HG03159 (cell line): ENCODE data around the gene VSTM2L.

ENCODE experiments used
- ATAC-seq: cut with Tn5 transposase; IDR thresholded peaks from one replicate; pipeline ENCODE4 v1.9.1; 2021; ENCODE audit warnings: mild to moderate bottlenecking, moderate library complexity; ENCODE audit not compliant: unreplicated experiment

The VSTM2L gene

DNA sequence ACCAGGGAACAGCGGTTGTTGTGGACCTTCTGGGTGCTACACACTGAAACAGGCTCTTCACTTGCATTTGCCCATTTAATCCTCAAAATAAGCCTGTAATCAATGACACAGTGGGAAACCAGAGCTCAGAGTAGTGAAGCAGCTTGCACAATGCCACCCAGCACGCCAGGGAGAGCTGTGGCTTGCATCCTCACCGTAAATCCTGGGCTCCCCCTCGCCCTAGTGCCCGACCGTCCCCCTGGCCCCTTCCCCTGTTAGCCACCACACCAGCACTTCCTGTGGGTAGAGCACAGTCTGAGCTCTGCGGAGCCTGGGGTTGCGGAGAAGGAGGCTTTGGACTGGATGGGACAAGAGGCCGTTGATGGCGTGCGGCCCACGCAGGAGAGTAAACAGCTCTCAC, 14.5 kb downstream of the VSTM2L start:
- no peak for ATAC-seq

DNA sequence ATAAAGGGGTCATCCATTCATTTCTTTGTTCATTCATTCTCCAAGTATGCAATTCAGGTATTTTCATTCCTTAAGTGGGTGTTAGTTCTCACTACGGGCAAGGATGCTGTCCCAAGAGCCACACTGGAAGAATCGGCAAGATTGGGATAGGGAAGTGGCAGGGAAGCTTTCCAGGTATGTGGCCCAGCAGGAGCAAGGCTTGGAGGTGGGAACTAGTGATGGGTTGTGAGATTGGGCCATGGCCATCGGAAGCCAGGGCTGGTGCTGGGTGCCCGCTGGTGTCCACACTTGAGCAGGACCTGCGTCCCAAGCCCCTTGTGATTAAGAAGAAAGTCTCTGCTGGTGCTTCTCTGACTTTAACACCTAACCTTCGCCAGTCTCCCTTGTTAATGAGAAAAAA, 15.1 kb downstream of the VSTM2L start:
- no peak for ATAC-seq

DNA sequence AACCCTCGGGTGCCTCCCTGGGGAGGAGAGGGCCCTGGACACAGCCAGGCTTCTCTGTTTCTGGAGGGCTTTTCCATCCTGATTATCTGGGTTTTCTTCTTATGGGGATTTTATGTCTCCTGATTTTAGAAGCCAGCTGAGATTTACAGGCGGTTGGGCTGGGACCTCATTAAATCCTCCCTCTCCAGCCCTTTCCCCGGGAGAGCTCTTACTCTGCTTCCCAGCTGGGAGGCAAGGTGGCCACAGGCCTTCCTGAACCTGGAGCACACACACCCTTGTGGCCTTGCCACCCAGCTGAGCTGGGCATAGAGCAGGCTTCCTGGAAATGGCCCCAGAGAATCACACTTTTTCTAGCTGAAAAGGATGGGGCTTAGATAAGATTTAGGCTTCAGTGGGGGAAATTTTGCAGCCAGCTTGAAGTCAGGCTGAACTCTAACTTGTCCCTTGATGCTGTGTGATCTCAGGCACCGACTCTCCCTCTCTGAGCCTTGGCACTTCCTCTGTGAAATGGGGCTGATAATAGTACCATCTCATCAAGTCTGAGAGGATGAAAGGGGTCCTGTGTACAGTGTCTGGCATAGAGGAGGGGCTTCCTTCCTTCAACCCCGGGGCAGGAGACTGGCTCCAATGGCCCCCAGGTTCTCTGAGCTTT, 16.6 kb downstream of the VSTM2L start:
- ATAC-seq, result no peak

DNA sequence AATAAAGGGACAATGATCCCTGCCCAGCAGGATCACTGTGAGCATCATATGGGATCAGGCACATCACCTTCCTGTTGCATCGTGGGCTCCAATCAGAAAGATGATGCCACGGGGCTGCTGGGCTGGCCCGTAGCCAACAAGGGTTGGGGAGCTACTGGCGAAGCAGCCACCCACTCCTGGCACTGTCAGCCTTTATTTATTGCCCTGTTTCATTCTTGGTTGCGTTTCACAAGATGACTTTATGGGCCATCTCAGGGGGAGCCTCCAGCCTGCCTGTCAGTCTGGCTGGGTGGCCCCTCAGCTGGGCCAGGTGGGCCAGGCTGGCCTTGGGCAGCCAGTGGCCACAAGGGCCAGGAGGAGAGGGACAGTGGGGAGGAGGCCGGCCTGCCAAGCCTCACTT, 17.3 kb downstream of the VSTM2L start:
- no peak for ATAC-seq

DNA sequence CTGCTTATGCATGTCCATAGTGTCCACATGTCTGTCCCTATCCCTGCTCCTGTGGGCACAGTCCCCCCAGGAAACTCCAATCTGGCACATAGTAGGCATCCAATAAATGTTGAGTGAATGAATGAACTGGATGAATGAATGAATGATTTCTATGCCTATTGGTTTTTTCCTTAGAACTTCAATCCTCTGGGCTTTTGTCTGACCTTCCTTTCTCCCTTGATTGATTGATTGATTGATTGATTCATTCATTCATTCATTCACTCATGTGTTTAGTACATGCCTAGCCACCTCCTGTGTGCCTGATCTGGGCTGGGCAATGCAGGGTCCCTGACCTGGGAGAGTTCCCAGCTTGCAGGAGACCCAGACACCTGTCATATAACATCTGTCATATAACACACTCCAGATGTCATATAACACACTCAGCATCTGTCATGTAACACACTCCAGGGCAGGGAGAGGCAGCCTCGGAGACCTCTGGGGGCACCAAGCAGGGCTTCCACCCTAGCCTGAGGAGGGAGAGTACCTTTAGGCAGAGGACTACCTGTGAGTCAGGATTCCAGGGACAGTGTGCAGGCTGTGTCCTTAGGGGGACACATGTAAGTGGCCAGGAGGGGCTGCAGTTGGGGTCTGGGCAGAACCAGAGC, 17.9 kb downstream of the VSTM2L start:
- no peak for ATAC-seq

DNA sequence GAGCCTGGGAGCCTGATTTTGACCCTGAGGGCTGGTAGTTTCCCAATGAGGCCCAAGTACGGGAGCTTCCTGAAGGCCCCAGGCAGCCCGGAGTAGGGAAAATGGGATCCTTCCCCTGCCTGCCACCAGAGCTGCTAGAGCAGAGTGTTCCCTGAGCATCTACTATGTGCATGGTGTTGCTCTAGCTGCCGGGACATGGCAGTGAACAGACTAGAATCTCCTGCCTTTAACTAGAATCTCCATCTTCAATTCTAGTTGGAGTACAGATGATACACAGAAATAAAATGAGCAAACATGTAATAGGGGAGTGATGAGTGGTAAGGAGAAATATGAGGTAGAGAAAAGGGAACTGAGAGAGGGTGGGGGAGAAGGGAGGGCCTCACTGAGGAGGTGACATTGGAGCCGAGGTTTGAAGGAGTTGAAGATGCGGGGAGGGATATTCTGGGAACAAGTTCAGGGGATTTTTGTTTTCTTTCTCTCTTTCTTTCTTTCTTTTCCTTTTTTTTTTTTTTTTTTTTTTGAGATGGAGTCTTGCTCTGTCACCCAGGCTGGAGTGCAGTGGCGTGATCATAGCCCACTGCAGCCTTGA, 18.5 kb downstream of the VSTM2L start:
- peak; percentile 69 for ATAC-seq

DNA sequence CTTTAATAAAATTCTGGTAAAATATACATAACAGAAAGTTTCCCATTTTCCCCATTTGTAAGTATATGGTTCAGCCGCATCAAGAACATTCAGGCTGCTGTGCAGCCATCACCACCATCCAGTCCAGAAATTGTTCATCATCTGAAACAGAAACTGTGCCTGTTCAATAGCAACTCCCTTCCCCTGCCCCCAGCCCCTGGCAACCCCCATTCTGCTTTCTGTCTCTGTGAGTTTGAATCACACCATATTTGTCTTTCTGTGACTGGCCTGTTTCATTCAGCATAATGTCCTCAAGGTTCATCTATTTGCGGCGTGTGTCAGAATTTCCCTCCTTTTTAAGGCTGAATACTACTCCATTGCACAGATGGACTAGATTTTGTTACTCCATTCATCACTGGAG, 19.1 kb downstream of the VSTM2L start:
- ATAC-seq, result peak; percentile 63

DNA sequence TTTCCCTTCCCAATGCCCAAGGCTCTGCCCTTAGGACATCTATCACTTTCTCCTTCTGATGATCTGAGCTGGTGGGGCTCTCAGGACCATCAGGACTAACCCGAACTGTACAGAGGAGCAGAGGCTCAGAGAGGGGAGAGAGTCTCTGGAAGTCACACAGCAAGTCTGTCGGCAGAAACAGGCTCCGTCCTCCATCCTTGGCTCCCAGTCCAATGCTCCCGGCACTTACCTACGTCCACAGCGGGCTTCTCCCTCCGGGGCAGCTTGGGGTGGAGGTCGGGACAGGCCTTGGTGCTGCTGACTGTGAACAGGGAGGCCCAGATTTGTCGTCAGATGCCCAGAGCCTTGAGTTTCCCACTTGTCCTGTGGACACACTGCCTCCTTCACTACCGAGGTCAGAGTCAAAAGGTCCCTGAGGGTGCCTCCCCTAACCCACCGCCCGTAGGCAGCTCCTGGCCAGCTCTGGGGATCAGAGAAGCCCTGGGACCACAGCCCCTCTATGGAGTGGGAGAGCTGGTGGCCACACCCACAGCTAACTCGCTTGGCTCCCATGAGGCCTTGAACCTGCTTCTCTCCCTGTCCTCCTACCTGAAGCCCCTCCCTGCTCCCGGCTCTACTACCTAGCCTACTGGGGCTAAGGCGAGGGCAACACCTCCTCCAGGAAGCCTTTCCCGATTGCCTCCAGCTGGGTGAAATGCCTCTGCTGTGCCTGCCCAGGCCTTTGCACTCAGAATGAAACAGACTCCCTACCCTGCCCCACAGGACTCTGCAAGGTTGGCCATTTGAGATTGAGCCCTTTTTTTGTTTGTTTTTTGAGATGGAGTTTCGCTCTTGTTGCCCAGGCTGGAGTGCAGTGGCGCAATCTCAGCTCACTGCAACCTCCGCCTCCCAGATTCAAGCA, 22.6 kb downstream of the VSTM2L start:
- no peak for ATAC-seq

DNA sequence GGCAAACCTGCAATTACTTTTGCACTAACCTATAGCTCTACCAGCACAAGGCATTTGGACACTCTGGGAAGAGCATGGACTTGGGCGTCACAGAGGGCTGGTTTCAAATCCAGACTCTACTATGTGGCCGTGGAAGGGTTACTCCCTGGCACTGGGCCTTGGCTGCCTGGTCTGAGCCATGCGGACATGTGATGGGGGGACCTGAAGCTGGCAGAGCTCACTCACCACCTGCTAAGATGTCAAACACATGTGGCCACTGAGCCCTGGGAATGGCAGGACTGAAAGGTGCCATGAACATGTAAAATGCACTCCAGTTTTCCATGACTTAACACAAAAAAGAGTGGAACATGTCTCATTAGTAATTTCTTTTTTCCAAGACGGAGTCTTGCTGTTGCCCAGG, 23.7 kb downstream of the VSTM2L start:
- no peak for ATAC-seq

DNA sequence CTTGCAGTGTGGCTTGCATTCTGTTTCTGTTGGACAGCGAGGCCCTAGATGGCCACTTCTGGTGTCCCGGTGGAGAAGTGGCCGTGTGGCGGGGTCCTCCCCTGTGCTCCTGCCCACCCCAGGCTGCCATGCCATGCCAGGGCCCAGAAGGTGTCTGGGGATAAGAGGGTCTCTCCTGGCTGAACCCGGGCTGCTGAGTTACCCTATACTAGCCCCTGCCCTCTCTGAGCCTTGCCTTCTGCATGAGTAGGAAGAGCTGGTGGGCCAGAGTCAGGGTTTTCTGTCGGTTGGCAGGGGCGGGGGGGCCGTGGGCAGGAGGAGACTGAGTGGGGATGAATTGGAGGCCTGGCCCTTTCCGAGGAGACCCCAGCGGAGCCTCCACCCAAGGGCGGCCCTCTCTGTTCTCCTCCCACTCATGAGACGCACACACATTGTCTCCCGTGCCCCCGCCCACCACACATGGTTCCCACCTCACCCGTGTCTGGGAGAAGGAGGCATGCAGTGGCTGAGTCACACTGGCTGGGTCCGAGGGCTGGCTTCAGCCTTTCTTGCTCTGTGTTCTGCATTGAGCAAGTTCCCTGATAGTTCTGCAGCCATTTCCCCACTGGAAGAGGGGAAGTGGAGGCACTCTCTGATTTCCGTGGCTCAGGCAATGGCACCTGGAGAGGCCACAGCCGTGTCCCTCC, 24.6 kb downstream of the VSTM2L start:
- ATAC-seq, result no peak

DNA sequence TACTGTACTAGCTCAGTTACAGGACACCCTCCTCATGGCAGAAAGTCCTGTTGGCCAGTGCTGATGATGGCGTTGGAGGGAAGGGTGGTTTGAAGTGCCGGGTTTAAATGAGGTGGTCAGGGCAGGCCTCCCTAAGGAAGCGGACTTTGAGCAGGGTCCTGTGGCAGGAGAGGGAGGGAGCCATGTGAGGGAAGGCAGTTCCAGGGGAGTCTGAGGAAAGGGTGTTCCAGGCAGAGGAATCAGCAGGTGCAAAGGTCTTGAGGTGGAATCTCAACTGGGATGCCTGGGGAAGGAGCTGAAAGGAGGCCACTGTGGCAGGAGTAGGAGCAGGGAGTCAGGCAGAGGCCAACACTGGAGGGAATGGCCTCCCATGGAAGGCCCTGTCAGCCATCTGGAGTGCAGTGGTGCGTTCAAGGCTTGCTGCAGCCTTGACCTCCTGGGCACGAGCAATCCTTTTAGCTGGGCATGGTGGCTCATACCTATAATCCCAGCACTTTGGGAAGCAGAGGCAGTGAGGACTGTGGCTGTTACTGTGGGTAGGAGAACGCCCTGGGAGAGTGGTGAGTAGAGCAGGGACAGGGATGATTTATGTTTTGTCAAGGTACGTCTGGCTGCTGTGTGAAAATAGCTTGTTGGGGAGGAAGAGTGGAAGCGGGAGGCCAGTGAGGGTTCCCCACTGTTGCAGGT, 26.2 kb downstream of the VSTM2L start:
- no peak for ATAC-seq

DNA sequence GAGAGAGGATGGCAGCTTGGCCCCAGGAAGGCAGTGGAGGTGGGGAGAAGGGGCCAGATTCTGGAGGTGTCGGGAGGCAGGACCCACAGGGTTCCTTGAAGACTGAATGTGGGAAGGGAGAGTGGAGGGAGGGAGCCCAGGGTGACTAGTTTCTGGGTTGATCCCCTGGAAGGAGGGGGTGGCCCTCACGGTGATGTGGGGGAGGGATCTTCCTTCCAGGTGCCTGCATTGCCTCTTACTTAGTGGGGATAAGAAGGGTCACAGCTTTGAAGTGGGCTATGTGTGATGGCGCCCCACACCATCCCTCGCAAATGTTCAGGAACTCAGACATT, 26.7 kb downstream of the VSTM2L start:
- ATAC-seq, result no peak

DNA sequence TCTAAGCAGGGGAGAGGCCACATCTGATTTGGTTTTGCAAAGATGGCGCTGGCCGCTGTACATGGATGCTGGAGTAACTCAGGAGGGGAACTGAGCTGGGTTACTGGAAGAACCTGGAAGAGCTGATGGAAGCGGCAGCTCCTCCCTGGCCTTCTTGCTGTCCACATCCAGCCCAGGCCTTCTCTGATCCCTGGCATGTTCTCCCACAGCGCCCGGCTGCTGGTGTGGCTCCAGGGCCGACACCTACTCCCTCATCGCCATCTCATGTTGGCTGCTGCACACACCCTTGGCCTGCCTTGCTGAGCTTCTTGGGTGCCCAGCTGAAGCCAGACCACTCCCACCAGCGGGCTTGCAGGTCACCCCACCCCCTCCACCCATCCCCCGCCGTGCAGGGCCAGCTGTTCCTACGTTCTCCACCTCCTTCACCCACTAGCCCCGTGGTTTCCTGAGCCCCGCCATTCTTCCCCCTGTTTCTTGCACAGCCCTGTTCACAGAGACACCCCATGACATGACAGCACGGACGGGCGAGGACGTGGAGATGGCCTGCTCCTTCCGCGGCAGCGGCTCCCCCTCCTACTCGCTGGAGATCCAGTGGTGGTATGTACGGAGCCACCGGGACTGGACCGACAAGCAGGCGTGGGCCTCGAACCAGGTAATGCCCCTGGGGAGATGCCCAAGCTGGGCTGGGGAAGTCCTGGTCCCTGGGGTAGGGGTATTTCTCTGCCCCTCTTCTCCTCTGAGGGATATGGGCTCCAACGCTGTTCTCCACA, 28.4 kb downstream of the VSTM2L start:
- ATAC-seq, result no peak

DNA sequence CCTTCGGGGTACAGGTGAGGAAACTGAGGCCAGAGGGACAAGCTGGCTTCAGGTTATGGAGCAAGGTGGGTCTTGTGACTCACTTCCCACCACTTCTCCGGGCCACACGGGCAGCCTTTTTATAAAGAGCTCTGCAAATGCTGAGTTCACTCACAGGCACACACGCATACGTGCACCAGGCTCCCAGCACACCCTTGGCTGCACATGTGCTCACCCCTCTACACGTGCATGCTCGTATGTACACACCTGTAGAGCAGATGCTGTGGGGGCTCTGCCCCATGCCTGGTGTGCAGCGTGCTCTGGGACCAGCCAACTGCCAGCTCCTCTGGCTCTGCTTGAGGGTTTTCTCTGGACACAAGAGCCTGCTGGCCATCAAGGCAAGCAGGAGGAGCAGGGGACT, 29.1 kb downstream of the VSTM2L start:
- no peak for ATAC-seq

DNA sequence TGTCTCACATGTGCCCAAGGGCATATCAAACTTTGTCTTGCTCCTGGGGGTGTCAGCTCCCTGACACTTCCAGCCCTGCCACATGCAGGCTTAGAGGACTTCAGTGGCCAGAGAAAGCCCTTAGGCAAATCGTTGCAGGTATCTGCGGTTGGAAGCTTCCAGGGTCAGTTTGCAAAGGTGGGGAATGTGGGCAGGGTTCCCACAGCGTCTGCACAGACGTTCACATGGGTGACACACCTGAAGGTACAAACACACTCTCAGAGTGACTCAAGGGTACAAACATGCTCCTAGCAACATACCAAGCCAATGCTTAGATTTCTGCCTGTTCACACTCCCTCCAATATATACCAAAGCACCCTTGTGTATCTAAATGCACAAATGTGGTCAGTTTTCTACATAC, 30.0 kb downstream of the VSTM2L start:
- ATAC-seq, result no peak

DNA sequence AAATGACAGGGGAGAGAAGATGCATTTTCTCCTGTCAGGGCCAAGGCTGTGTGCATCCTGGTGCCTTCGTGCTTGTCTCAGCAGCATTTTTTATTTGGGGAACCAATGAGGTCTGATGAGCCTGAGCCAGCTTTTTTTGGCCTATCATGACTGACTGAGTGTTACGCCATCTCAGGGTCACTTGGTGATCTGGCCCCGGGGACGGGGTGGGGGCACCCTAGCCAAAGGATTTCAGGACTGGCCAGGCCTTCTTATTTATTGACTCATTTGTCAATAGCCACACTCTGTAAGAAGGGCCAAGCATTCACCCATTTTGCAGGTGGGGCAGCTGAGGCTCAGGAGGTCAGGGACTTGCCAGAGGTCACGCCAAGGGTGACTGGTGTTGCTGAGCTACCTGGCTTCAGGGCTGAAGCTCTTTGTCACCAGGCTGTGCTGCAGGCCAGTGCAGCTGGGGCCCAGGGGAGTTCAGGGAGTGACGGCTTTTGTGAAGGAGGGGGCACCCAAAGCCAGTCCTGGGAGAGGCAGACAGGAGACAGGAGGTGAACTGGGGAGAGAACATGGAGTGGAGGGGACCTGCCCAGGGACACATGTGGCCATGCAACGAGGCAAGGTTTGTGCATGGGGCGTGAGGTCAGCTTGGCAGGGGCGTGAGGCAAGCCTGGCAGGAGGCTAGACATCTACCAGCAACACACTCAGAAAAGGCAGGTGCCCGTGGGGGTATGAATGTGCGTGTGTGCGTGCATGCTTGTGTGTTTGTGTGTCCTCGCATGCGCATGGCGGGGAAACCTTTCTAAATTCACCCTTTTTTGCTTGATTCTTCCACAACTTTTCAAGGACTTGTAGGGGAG, 31.1 kb downstream of the VSTM2L start:
- no peak for ATAC-seq

DNA sequence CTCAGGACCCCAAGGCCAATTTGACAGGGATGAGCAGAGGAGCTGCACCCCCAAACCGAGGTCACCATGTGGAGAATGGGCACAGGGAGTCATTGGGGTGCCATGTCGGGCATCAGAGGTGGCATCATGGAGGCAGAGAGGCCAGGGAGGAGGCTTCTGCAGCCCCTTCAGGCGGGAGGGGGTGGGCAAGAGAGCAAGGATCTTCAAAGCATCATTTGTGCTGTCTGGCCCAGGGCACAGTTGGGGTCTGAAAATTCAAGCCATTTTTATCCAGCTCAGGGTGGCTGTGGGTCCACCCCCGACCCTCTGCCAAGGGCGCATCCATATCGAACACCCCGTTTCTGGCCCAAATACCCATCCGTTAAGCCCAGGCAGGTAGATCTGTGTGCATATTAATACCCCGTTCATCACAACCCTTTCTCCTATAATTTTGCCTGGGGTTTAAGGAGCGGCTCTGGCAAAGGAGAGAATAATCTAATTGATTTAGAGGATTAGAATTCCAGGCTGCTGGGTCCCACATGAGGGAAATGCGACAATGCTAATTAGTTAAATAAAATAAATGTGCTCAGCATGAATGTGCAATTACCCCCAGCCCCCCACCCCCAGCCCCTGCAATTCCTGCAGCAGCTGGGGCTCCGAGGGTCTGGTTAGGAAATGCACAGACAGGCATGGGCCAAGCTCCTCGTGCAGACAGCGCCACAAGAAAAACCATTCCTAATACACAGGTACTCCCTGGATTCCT, 31.9 kb downstream of the VSTM2L start:
- ATAC-seq, result no peak

DNA sequence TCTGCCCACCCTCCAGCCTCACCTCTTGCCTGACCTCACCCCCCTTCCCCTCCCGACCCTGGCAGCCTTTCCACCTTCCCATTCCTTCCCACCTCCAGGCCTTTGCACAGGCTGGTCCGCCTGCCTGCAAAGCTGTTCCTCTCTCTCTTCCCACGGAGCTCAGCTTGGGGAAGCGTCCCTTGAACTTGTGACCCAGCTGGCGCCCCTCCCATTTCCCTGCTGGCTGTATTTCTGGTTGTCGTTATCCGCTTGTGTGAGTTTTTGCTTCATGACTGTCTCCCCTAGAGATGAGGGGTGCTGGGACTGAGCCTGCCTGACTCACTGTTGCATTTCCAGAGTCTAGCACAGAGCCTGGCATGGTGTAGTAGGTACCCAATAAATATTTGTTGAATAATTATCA, 32.5 kb downstream of the VSTM2L start:
- no peak for ATAC-seq
